DOHH2 (cell line): Measurements from ENCODE around the gene TRERF1.
A peak's percentile ranks its signal among the peaks of the same experiment; 100 is the strongest.

Source experiments
- H3F3A ChIP-seq: fragments of 200-600 bp; sonication (generic), shearing (Covaris generic); 2 replicates; pipeline ENCODE4 v1.6.0; 2016; ENCODE audit warnings: antibody characterized with exemption, mild to moderate bottlenecking; ENCODE audit not compliant: control insufficient read depth, insufficient read depth
- H3K27ac ChIP-seq: fragments of 200-600 bp; sonication (generic); 2 replicates; pipeline ENCODE4 v1.5.1; 2014; ENCODE audit warnings: low read depth, mild to moderate bottlenecking, low read length, moderate library complexity
- H3K27me3 ChIP-seq: fragments of 200-600 bp; sonication (generic); 2 replicates; pipeline ENCODE4 v1.6.1; 2014; ENCODE audit warnings: mild to moderate bottlenecking, low read length, mixed read lengths; ENCODE audit not compliant: control insufficient read depth
- H3K36me3 ChIP-seq: fragments of 200-600 bp; sonication (generic); 2 replicates; pipeline ENCODE4 v1.6.1; 2014; ENCODE audit warnings: mild to moderate bottlenecking, low read length, moderate library complexity, mixed read lengths; ENCODE audit not compliant: control insufficient read depth
- H3K4me1 ChIP-seq: fragments of 200-600 bp; sonication (generic); 2 replicates; pipeline ENCODE4 v1.6.1; 2014; ENCODE audit warnings: mild to moderate bottlenecking, low read length, mixed read lengths; ENCODE audit not compliant: control insufficient read depth
- H3K4me2 ChIP-seq: fragments of 200-600 bp; sonication (generic); 2 replicates; pipeline ENCODE4 v1.6.0; 2014; ENCODE audit warnings: mild to moderate bottlenecking, low read length, moderate library complexity
- H3K4me3 ChIP-seq: fragments of 200-600 bp; sonication (generic); 2 replicates; pipeline ENCODE4 v1.5.1; 2014; ENCODE audit warnings: mild to moderate bottlenecking, low read length, mixed read lengths
- H3K79me2 ChIP-seq: fragments of 200-600 bp; sonication (generic); 2 replicates; pipeline ENCODE4 v1.6.1; 2014; ENCODE audit warnings: mild to moderate bottlenecking, low read length, mixed read lengths; ENCODE audit not compliant: control insufficient read depth
- H3K9me2 ChIP-seq: fragments of 200-600 bp; sonication (generic); replicated peaks from 2 replicates; pipeline ENCODE4 v1.6.1; 2014; ENCODE audit warnings: mild to moderate bottlenecking, low read length, mixed read lengths; ENCODE audit not compliant: control insufficient read depth
- H3K9me3 ChIP-seq: fragments of 200-600 bp; sonication (generic); 2 replicates; pipeline ENCODE4 v1.6.1; 2014; ENCODE audit warnings: antibody characterized with exemption, low read length, mixed read lengths; ENCODE audit not compliant: control insufficient read depth, insufficient read depth
- H4K20me1 ChIP-seq: fragments of 200-600 bp; sonication (generic); 2 replicates; pipeline ENCODE4 v1.6.0; 2014; ENCODE audit warnings: low read depth, mild to moderate bottlenecking, antibody characterized with exemption, low read length, moderate library complexity; ENCODE audit not compliant: control insufficient read depth, insufficient read depth
- CTCF ChIP-seq: fragments of 200-600 bp; sonication (generic); IDR thresholded peaks from one replicate; pipeline ENCODE4 v1.5.1; 2014; ENCODE audit warnings: antibody characterized with exemption, mild to moderate bottlenecking, low read depth, low read length; ENCODE audit not compliant: poor library complexity, severe bottlenecking
- EZH2phosphoT487 ChIP-seq: fragments of 200-600 bp; sonication (generic); IDR thresholded peaks from 2 replicates; pipeline ENCODE4 v1.6.1; 2017; ENCODE audit warnings: borderline replicate concordance, mild to moderate bottlenecking, antibody characterized with exemption, low read length, moderate library complexity, mixed read lengths

The TRERF1 gene

GRCh38 chr6:42236030-42236429, 215.7 kb downstream of the TRERF1 start:
- H3K27me3 ChIP-seq: no peaks in the 10 kb centered on the region
- H3K4me2 ChIP-seq: no peak overlapping the region
- peaks cover 30% of the 10 kb centered on the region for H3K36me3 ChIP-seq
- no peaks in the 10 kb centered on the region for H3K9me2 ChIP-seq
- no peak overlapping the region for H3K4me3 ChIP-seq
- H3F3A ChIP-seq: no peaks in the 10 kb centered on the region
- TF ChIP-seq CTCF (no peak), EZH2phosphoT487 (no peak)
- H3K9me3 ChIP-seq: no peaks in the 10 kb centered on the region
- H3K4me1 ChIP-seq: no peaks in the 10 kb centered on the region
- no peaks in the 10 kb centered on the region for H3K79me2 ChIP-seq
- no peak overlapping the region for H3K27ac ChIP-seq
- no peaks in the 10 kb centered on the region for H4K20me1 ChIP-seq

- no peak overlapping the region for H3K4me2 ChIP-seq
- no peaks in the 10 kb centered on the region for H4K20me1 ChIP-seq
- H3K4me1 ChIP-seq: no peaks in the 10 kb centered on the region
- H3K9me3 ChIP-seq: no peaks in the 10 kb centered on the region
- H3K27me3 ChIP-seq: no peaks in the 10 kb centered on the region
- H3K9me2 ChIP-seq: no peaks in the 10 kb centered on the region
- no peaks in the 10 kb centered on the region for H3K79me2 ChIP-seq
- no peak overlapping the region for H3K27ac ChIP-seq
- H3F3A ChIP-seq: no peaks in the 10 kb centered on the region
- H3K36me3 ChIP-seq: peaks cover 19% of the 10 kb centered on the region; the same call in 1 of the 2 replicates
- H3K4me3 ChIP-seq: no peak overlapping the region
- no peak for TF ChIP-seq EZH2phosphoT487
- no peak for TF ChIP-seq CTCF
Observed at GRCh38 chr6:42232035-42232434, 219.7 kb downstream of the TRERF1 start.

GRCh38 chr6:42230345-42231321, 221.1 kb downstream of the TRERF1 start:
- no peak overlapping the region for H3K4me3 ChIP-seq
- H3F3A ChIP-seq: peaks cover 3% of the 10 kb centered on the region; the same call in 1 of the 2 replicates
- H3K27ac ChIP-seq: no peak overlapping the region
- no peaks in the 10 kb centered on the region for H3K9me2 ChIP-seq
- H3K9me3 ChIP-seq: no peaks in the 10 kb centered on the region
- H3K79me2 ChIP-seq: no peaks in the 10 kb centered on the region
- no peaks in the 10 kb centered on the region for H4K20me1 ChIP-seq
- H3K4me1 ChIP-seq: peaks cover 6% of the 10 kb centered on the region
- H3K36me3 ChIP-seq: peaks cover 15% of the 10 kb centered on the region; the same call in 1 of the 2 replicates
- H3K4me2 ChIP-seq: no peak overlapping the region
- TF ChIP-seq EZH2phosphoT487: no peak
- peak; percentile 50 for TF ChIP-seq CTCF
- H3K27me3 ChIP-seq: no peaks in the 10 kb centered on the region
